ENCODE data around the gene HIVEP3. TPM values are rescaled to one million over a fixed set of nuclear protein-coding genes. Genes with fewer than 3 reads are reported as not detected.

The HIVEP3 gene
- total RNA-seq, 1 donor from 2014 or later = 3.6 TPM

DNA sequence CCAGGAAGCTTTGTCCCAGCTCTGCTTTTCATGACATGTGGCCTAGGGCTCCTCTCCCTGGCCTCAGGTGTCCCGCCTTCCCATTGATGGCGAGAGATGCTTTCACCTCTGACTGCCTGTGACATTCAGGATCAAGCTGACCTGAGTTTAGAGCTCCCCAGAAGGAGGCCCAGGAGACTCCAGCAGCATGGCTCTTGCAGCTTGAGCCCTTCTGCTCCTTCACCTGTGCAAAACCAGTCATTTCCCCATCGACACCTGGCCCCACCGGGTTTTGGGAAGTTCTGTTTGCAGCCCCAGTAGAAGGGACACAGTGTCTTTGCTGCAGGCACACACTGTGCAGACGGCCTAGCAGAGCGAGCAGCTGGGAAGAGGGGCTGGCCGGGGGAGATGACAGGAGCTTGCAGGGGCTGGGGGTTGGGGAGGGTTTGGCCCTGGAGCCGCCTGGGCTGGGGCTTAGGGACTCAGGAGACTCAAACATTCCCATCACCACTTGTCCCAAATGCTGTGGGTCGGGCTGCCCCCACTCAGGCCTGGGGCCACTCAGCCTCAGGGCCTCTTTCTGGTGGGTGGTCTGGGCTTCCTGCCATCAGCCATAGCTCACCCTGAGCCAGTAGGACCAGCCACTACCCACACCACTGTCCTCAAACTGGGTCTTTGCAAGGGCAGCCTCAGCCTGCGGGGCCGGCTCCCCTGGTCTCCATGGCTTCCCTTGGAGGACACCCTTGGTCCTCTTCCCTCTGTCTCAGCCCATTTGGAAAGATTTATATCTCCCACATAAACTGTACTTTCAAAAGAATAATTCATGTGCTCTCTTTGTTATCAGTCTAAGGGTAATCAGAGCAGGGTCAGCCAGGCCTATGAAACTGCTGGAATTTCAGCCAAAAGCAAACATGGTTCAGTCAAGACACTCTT lies 430.4 kb downstream of the HIVEP3 start:
- H3K9me3 Mint-ChIP-seq (ENCODE audit: low read depth) = no peaks in the 10 kb centered on the region
- H3K4me3 Mint-ChIP-seq (ENCODE audit: unreplicated experiment) = no peak overlapping the region
- TF ChIP-seq, protein P1, sequence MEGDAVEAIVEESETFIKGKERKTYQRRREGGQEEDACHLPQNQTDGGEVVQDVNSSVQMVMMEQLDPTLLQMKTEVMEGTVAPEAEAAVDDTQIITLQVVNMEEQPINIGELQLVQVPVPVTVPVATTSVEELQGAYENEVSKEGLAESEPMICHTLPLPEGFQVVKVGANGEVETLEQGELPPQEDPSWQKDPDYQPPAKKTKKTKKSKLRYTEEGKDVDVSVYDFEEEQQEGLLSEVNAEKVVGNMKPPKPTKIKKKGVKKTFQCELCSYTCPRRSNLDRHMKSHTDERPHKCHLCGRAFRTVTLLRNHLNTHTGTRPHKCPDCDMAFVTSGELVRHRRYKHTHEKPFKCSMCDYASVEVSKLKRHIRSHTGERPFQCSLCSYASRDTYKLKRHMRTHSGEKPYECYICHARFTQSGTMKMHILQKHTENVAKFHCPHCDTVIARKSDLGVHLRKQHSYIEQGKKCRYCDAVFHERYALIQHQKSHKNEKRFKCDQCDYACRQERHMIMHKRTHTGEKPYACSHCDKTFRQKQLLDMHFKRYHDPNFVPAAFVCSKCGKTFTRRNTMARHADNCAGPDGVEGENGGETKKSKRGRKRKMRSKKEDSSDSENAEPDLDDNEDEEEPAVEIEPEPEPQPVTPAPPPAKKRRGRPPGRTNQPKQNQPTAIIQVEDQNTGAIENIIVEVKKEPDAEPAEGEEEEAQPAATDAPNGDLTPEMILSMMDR (IDR thresholded peaks at IDR 0.05) = no peak
- no peaks in the 10 kb centered on the region for H3K27me3 Mint-ChIP-seq (ENCODE audit: low read depth)
- H3K36me3 Mint-ChIP-seq (ENCODE audit: low read depth) = no peaks in the 10 kb centered on the region
- no peak overlapping the region for H3K27ac Mint-ChIP-seq (ENCODE audit: unreplicated experiment)
- peaks cover 68% of the 10 kb centered on the region for H3K4me1 Mint-ChIP-seq (ENCODE audit: low read depth)
- no peak for DNase-seq (ENCODE audit: low spot score)

DNA sequence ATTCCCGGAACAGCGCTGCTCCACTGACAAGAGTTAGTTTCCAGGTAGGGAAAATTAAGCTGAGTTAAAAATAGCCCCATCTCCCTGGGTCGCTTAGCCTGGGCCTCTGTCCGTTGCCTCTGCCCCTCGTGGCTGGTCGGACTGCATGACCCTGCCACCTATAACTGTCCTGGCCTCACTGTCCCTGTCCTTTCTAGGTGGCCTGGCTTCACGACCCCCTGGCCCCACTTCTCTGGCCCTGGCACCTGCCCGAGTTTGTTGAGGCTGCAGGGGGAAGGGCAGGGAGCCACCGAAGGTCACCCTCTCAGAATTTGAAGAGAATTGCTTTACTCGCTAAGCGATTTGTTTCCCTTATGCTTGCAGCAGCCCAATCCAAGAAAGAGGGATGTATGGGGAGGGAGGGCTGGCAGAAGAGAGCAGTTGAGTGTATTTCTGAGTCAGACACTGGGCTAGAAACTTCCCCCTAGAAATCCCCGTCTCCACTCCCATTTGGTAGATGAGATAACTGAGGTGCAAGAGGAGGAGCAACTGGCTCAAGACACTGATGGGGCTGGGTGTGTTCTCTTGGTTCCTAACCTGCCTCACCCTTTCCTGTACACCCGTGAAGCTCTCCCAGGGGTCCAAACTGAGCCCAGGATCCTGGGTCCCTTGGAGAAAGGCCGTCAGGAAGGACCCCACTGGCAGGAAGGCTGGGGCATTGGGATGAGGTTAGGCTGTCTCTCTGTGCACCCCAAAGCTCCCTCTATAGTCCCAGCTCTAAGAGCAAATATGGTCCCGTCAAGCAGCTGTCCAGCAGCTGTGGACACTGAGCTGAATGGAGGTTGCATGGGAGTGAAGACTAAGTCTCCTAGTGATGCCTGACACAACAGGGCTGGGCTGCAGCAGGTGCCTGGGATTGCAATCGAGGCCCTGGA lies 431.3 kb downstream of the HIVEP3 start:
- peak; percentile 53 for DNase-seq (ENCODE audit: low spot score)
- H3K4me3 Mint-ChIP-seq (ENCODE audit: unreplicated experiment) = peak overlapping the region; percentile 53
- H3K27ac Mint-ChIP-seq (ENCODE audit: unreplicated experiment) = peak overlapping the region; percentile 85

GRCh38 chr1:41486371-41487125 lies 432.2 kb downstream of the HIVEP3 start:
- Mint-ChIP-seq H3K27ac (ENCODE audit: unreplicated experiment) (peak overlapping the region; percentile 85), H3K36me3 (ENCODE audit: low read depth) (no peaks in the 10 kb centered on the region), H3K27me3 (ENCODE audit: low read depth) (no peaks in the 10 kb centered on the region), H3K4me1 (ENCODE audit: low read depth) (peaks cover 65% of the 10 kb centered on the region), H3K4me3 (ENCODE audit: unreplicated experiment) (peak overlapping the region; percentile 53), H3K9me3 (ENCODE audit: low read depth) (no peaks in the 10 kb centered on the region)
- TF ChIP-seq, protein P1 (IDR thresholded peaks at IDR 0.05) = no peak
- peak; percentile 57 for DNase-seq (ENCODE audit: low spot score)

More for the DNA sequence above, 431.3 kb downstream of the HIVEP3 start:
- Mint-ChIP-seq H3K27me3 (ENCODE audit: low read depth) (no peaks in the 10 kb centered on the region), H3K36me3 (ENCODE audit: low read depth) (no peaks in the 10 kb centered on the region), H3K4me1 (ENCODE audit: low read depth) (peaks cover 68% of the 10 kb centered on the region), H3K9me3 (ENCODE audit: low read depth) (no peaks in the 10 kb centered on the region)
- TF ChIP-seq, protein P1 (IDR thresholded peaks at IDR 0.05) = no peak

DNA sequence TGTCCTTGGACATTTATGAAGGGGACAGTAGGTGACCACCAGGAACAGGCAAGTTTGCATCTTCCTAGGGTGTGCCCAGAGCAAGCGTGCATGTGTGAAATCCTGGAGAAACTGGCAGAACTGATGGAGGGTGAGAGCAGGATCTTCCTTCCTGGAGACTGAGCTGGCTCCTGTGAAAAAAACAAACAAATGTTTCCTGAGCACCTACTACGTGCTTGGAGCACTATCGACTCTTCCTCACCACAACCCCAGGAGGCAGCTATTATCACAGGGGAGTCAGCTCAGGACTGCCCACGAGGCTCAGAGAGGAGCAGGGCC lies 432.7 kb downstream of the HIVEP3 start:
- Mint-ChIP-seq H3K36me3 (ENCODE audit: low read depth) (no peaks in the 10 kb centered on the region), H3K27ac (ENCODE audit: unreplicated experiment) (peak overlapping the region; percentile 85), H3K4me1 (ENCODE audit: low read depth) (peaks cover 60% of the 10 kb centered on the region), H3K27me3 (ENCODE audit: low read depth) (no peaks in the 10 kb centered on the region), H3K4me3 (ENCODE audit: unreplicated experiment) (peak overlapping the region; percentile 53), H3K9me3 (ENCODE audit: low read depth) (no peaks in the 10 kb centered on the region)
- no peak for DNase-seq (ENCODE audit: low spot score)
- TF ChIP-seq, protein P1 (IDR thresholded peaks at IDR 0.05) = no peak

Measured in chondrocyte (in vitro differentiated cells).